ENCODE results near the gene ADGRG1. TPM values are rescaled to one million over a fixed set of nuclear protein-coding genes. Genes with fewer than 3 reads are reported as not detected.

The ADGRG1 gene
- polyA plus RNA-seq, 1 of the 3 experiments (the other 2 are of a cell fraction) = 7.4 TPM

- Histone ChIP-seq H3K4me1 (ENCODE audit: control insufficient read depth in 1 of 2, insufficient read depth in 2 of 2, low read depth in 1 of 2, low read length in 1 of 2) (peaks cover 0 to 21% of the 10 kb centered on the region in 2 experiments; a peak in 2 of 4 replicates), H2AFZ (ENCODE audit: low read depth) (no peak overlapping the region), H3K9me3 (no peaks in the 10 kb centered on the region), H3F3A (replicated peaks; ENCODE audit: insufficient read depth) (no peaks in the 10 kb centered on the region), H3K4me3 (ENCODE audit: low read depth in 2 of 2, low read length in 1 of 2) (no peak overlapping the region), H3K36me3 (replicated peaks in 1 of 2; ENCODE audit: control insufficient read depth in 1 of 2, insufficient read depth in 2 of 2, low read length in 1 of 2) (no peaks in the 10 kb centered on the region), H3K27me3 (ENCODE audit: insufficient read depth) (no peaks in the 10 kb centered on the region), H3K27ac (ENCODE audit: low read depth in 2 of 2, low read length in 1 of 2) (no peak overlapping the region), H3K79me2 (ENCODE audit: insufficient read depth) (no peaks in the 10 kb centered on the region), H3K4me2 (no peak overlapping the region), H3K9ac (no peak overlapping the region), H4K20me1 (ENCODE audit: insufficient read depth) (no peaks in the 10 kb centered on the region), H3K9me2 (no peaks in the 10 kb centered on the region)
- ChIA-PET POLR2A (no interaction called here), CTCF (interaction anchor here (0.6 to 5.3 kb wide), 6 partner anchors 10 to 37 kb away, joined by 3 to 28 read pairs (median 12); no protein-coding TSS in a partner anchor)
- no peak for DNase-seq
- TF ChIP-seq GATA2 (CRISPR knock-in tag; IDR thresholded peaks at IDR 0.05) (no peak), TEAD4 (IDR thresholded peaks at IDR 0.05; ENCODE audit: borderline replicate concordance, insufficient read depth) (no peak), MXI1 (IDR thresholded peaks at IDR 0.05; ENCODE audit: low read depth, low read length) (no peak), YY1 (IDR thresholded peaks at IDR 0.05; ENCODE audit: low read depth) (no peak), FOXJ3 (CRISPR knock-in tag; IDR thresholded peaks at IDR 0.05) (no peak)
- 77% methylated on average over 3 of the region's 4 CpGs for WGBS (ENCODE audit: low lambda C conversion rate)
Observed at GRCh38 chr16:57610611-57611010, 17.8 kb upstream of the ADGRG1 start.

- H3K4me3 ChIP-seq (ENCODE audit: low read depth in 2 of 2, low read length in 1 of 2) = no peak overlapping the region
- TF ChIP-seq REST (IDR thresholded peaks at IDR 0.05; ENCODE audit: low read depth, low read length) (no peak), EP300 (IDR thresholded peaks at IDR 0.05; ENCODE audit: borderline replicate concordance in 1 of 2, low read depth in 1 of 2, low read length in 1 of 2) (no peak), POLR2AphosphoS5 (IDR thresholded peaks at IDR 0.05; ENCODE audit: low read depth, low read length) (no peak), JUND (IDR thresholded peaks at IDR 0.05) (no peak), YY1 (IDR thresholded peaks at IDR 0.05; ENCODE audit: low read depth) (no peak), TCF12 (IDR thresholded peaks at IDR 0.05) (no peak), CHD2 (IDR thresholded peaks at IDR 0.05; ENCODE audit: low read length, partially characterized antibody) (no peak), GATA2 (CRISPR knock-in tag; IDR thresholded peaks at IDR 0.05) (no peak), MXI1 (IDR thresholded peaks at IDR 0.05; ENCODE audit: low read depth, low read length) (no peak), USF2 (IDR thresholded peaks at IDR 0.05; ENCODE audit: borderline replicate concordance, low read depth, low read length) (no peak), FOXJ3 (CRISPR knock-in tag; IDR thresholded peaks at IDR 0.05) (no peak)
- H3K4me2 ChIP-seq = no peak overlapping the region
- 68% methylated on average over 3 of the region's 3 CpGs for WGBS (ENCODE audit: low lambda C conversion rate)
- H3K79me2 ChIP-seq (ENCODE audit: insufficient read depth) = no peaks in the 10 kb centered on the region
- ChIA-PET POLR2A (no interaction called here), CTCF (interaction anchor here (0.6 to 5.3 kb wide), 4 partner anchors 11 to 37 kb away, joined by 3 to 28 read pairs (median 16); no protein-coding TSS in a partner anchor)
- no peaks in the 10 kb centered on the region for H3K9me3 ChIP-seq
- no peaks in the 10 kb centered on the region for H4K20me1 ChIP-seq (ENCODE audit: insufficient read depth)
- no peak for DNase-seq
- H3F3A ChIP-seq (replicated peaks; ENCODE audit: insufficient read depth) = no peaks in the 10 kb centered on the region
- H3K27me3 ChIP-seq (ENCODE audit: insufficient read depth) = no peaks in the 10 kb centered on the region
- no peaks in the 10 kb centered on the region for H3K9me2 ChIP-seq
- H3K9ac ChIP-seq = no peak overlapping the region
- H3K36me3 ChIP-seq (replicated peaks in 1 of 2; ENCODE audit: control insufficient read depth in 1 of 2, insufficient read depth in 2 of 2, low read length in 1 of 2) = no peaks in the 10 kb centered on the region
- no peak overlapping the region for H3K27ac ChIP-seq (ENCODE audit: low read depth in 2 of 2, low read length in 1 of 2)
- H3K4me1 ChIP-seq (ENCODE audit: control insufficient read depth in 1 of 2, insufficient read depth in 2 of 2, low read depth in 1 of 2, low read length in 1 of 2) = peaks cover 0 to 21% of the 10 kb centered on the region in 2 experiments; a peak in 2 of 4 replicates
- H2AFZ ChIP-seq (ENCODE audit: low read depth) = no peak overlapping the region
Observed at GRCh38 chr16:57611181-57611580, 17.2 kb upstream of the ADGRG1 start.
